ENCODE data around the gene ST14. TPM values are rescaled to one million over a fixed set of nuclear protein-coding genes. Genes with fewer than 3 reads are reported as not detected.

The ST14 gene
- total RNA-seq, 4 donors from 2014 or later = 335 to 641 (median 446) TPM

DNA sequence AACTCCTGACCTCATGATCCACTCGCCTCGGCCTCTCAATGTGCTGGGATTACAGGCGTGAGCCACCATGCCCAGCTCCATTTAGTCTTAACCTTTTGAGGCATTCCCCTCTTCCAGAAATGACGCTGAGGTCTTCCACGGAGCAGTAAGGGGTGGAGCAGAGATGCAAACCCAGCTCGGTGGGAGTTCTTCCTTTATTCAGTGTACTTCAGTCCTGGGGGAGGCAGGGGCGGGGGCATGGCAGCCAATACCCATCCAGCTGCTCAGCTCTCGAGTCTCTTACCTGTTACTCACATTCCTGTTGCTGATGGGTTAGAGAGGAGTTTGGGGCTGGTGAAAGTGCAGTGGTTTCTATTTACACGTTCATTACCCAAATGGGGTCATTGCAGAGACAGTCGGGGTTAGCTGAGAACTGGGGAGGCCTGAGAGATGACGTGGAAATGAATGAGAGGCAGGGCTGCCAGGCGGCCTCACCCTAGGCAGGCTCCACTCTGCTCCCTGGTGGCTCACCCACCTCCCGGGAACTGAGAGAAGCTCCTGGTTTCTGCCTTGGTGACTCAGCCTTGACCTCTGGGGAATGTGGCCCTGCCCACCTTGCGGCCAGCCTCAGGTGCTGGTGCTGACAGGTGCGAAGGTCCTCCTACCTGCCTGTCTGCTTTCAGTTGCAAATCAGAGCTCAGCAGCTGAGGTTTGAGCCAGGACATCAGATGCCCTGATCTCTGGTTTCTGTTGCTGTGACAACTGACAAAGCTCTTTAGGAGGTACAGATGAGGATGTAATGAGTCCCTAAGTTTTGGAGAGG lies 13.4 kb upstream of the ST14 start:
- in situ Hi-C loops (cut with MboI; ENCODE audit: low pct_ligation_motif_present in 1 of 4, low pct_unique_long_range_greater_than_20kb in 1 of 4, low sequenced_read_pairs in 3 of 4) = no loop called here
- no peaks in the 10 kb centered on the region for H3K27me3 ChIP-seq
- H3K27ac ChIP-seq = peak overlapping the region; percentile 86 to 91 (median 88)
- H3K36me3 ChIP-seq = peaks cover 0 to 10% (median 3%) of the 10 kb centered on the region in 4 donors
- 46% methylated on average over 14 of the region's 15 CpGs; no CpG with 5 or more reads in 1 of the 2 donors for WGBS, 2 donors (ENCODE audit: low coverage in 1 of 2)
- DNase-seq = peak; percentile 88
- H3K9me3 ChIP-seq = no peaks in the 10 kb centered on the region
- peaks cover 18 to 63% (median 43%) of the 10 kb centered on the region in 4 donors for H3K4me1 ChIP-seq
- TF ChIP-seq EP300 (IDR thresholded peaks at IDR 0.05; ENCODE audit: low read depth) (peak; percentile 28), POLR2A (IDR thresholded peaks at IDR 0.05) (peak; percentile 66), POLR2AphosphoS5 (IDR thresholded peaks at IDR 0.05) (peak in 2 of 3 donors; percentile 76 to 87), CTCF (IDR thresholded peaks at IDR 0.05) (peak in 4 of 5 experiments; percentile 30 to 56 (median 43))
- H3K4me3 ChIP-seq = no peak overlapping the region
- intact Hi-C loops (cut with DNase I; ENCODE audit: low total_unique reads) = no loop called here

DNA sequence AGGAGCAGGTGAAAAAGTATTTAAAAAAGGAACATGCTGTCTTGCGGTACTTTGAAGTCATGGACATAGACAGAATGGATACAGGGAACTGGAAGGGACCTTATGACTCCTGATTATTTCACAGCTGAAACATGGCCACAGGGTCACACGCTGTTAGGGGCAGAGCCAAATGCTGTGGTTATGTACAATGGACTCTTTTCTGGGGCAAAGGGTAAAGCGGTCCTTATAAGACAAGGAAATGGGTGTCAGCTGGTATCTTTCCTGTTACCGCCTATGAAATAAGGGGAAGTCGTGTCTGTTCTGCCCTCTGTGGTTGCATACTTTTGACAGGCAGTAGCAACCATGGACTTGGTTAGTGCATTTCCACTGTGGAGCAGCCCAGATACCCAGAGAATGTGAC lies 12.8 kb upstream of the ST14 start:
- Histone ChIP-seq H3K27ac (peak overlapping the region; percentile 86 to 91 (median 88)), H3K4me1 (peaks cover 18 to 63% (median 43%) of the 10 kb centered on the region in 4 donors), H3K36me3 (peaks cover 0 to 5% (median 2%) of the 10 kb centered on the region in 4 donors), H3K4me3 (no peak overlapping the region), H3K27me3 (no peaks in the 10 kb centered on the region), H3K9me3 (no peaks in the 10 kb centered on the region)
- WGBS, 2 donors (ENCODE audit: low coverage in 1 of 2) = 42 to 51% methylated on average over 3 to 5 of the region's 5 CpGs
- DNase-seq = peak; percentile 43
- TF ChIP-seq CTCF (IDR thresholded peaks at IDR 0.05) = no peak
- peak in 2 of 3 donors; percentile 3 to 44 for TF ChIP-seq POLR2AphosphoS5 (IDR thresholded peaks at IDR 0.05)
- TF ChIP-seq POLR2A (IDR thresholded peaks at IDR 0.05) = no peak
- TF ChIP-seq EP300 (IDR thresholded peaks at IDR 0.05; ENCODE audit: low read depth) = peak; percentile 32
- in situ Hi-C loops (cut with MboI; ENCODE audit: low pct_ligation_motif_present in 1 of 4, low pct_unique_long_range_greater_than_20kb in 1 of 4, low sequenced_read_pairs in 3 of 4) = no loop called here
- intact Hi-C loops (cut with DNase I; ENCODE audit: low total_unique reads) = no loop called here

- peaks cover 18 to 54% (median 36%) of the 10 kb centered on the region in 4 donors for H3K4me1 ChIP-seq
- 56 to 73% methylated on average over 11 to 12 of the region's 12 CpGs for WGBS, 2 donors (ENCODE audit: low coverage in 1 of 2)
- no peak for TF ChIP-seq POLR2AphosphoS5 (IDR thresholded peaks at IDR 0.05)
- no peak for TF ChIP-seq POLR2A (IDR thresholded peaks at IDR 0.05)
- no peak for TF ChIP-seq CTCF (IDR thresholded peaks at IDR 0.05)
- no peak for TF ChIP-seq EP300 (IDR thresholded peaks at IDR 0.05; ENCODE audit: low read depth)
- no peaks in the 10 kb centered on the region for H3K9me3 ChIP-seq
- DNase-seq = no peak
- H3K27me3 ChIP-seq = no peaks in the 10 kb centered on the region
- no peak overlapping the region for H3K4me3 ChIP-seq
- H3K27ac ChIP-seq = peak overlapping the region in 1 of 4 donors; percentile 86
- intact Hi-C loops (cut with DNase I; ENCODE audit: low total_unique reads) (no loop called here), in situ Hi-C loops (cut with MboI; ENCODE audit: low pct_ligation_motif_present in 1 of 4, low pct_unique_long_range_greater_than_20kb in 1 of 4, low sequenced_read_pairs in 3 of 4) (no loop called here)
- no peaks in the 10 kb centered on the region for H3K36me3 ChIP-seq
Measured at GRCh38 chr11:130148796-130149326, 10.7 kb upstream of the ST14 start.

- H3K9me3 ChIP-seq = no peaks in the 10 kb centered on the region
- in situ Hi-C loops (cut with MboI; ENCODE audit: low pct_ligation_motif_present in 1 of 4, low pct_unique_long_range_greater_than_20kb in 1 of 4, low sequenced_read_pairs in 3 of 4) = no loop called here
- no peaks in the 10 kb centered on the region for H3K36me3 ChIP-seq
- peaks cover 12 to 36% (median 20%) of the 10 kb centered on the region in 4 donors for H3K4me1 ChIP-seq
- no peaks in the 10 kb centered on the region for H3K27me3 ChIP-seq
- no peak overlapping the region for H3K4me3 ChIP-seq
- no peak for DNase-seq
- intact Hi-C loops (cut with DNase I; ENCODE audit: low total_unique reads) = no loop called here
- TF ChIP-seq CTCF (IDR thresholded peaks at IDR 0.05) = no peak
- no peak for TF ChIP-seq POLR2AphosphoS5 (IDR thresholded peaks at IDR 0.05)
- no peak for TF ChIP-seq POLR2A (IDR thresholded peaks at IDR 0.05)
- no peak for TF ChIP-seq EP300 (IDR thresholded peaks at IDR 0.05; ENCODE audit: low read depth)
- H3K27ac ChIP-seq = no peak overlapping the region
- WGBS, 2 donors (ENCODE audit: low coverage in 1 of 2) = 83 to 84% methylated on average over 2 to 7 of the region's 7 CpGs
Measured at GRCh38 chr11:130150790-130151189, 8.8 kb upstream of the ST14 start.
